HG02798 (cell line): ENCODE measurements around the gene PVRIG.
"Not testable (repeated sequence)": the region's sequence is repeated elsewhere in the genome, so short reads cannot be mapped to it uniquely, and the experiment has no call there.

ENCODE experiments used
- ATAC-seq: cut with Tn5 transposase; IDR thresholded peaks from one replicate; pipeline ENCODE4 v1.9.1; 2021; ENCODE audit warnings: mild to moderate bottlenecking; ENCODE audit not compliant: unreplicated experiment, poor library complexity

Gene PVRIG

GRCh38 chr7:100269306-100270045 lies 49.7 kb downstream of the PVRIG start:
- ATAC-seq, result not testable (repeated sequence)

GRCh38 chr7:100270046-100270918 lies 50.5 kb downstream of the PVRIG start:
- ATAC-seq, result not testable (repeated sequence)
